Ectodermal cell (in vitro differentiated cells): ENCODE data around the gene RNF126.
A peak's percentile ranks its signal among the peaks of the same experiment; 100 is the strongest.
"Not testable (repeated sequence)": the region's sequence is repeated elsewhere in the genome, so short reads cannot be mapped to it uniquely, and the experiment has no call there.

Source experiments
- H3K27ac ChIP-seq: 2 replicates; pipeline ENCODE4 v1.7.0; 2013; ENCODE audit warnings: mild to moderate bottlenecking, low read depth, low read length; ENCODE audit not compliant: insufficient read depth, poor library complexity, severe bottlenecking
- H3K27me3 ChIP-seq: 2 replicates; pipeline ENCODE4 v1.7.0; 2013; ENCODE audit warnings: mild to moderate bottlenecking, low read length; ENCODE audit not compliant: insufficient read depth, control insufficient read depth, poor library complexity, severe bottlenecking
- H3K36me3 ChIP-seq: one replicate; pipeline ENCODE4 v1.7.0; 2013; ENCODE audit warnings: low read length; ENCODE audit not compliant: control insufficient read depth, insufficient read depth
- H3K4me1 ChIP-seq: one replicate; pipeline ENCODE4 v1.7.0; 2013; ENCODE audit warnings: low read length; ENCODE audit not compliant: control insufficient read depth, insufficient read depth
- H3K4me3 ChIP-seq: 2 replicates; pipeline ENCODE4 v1.7.0; 2013; ENCODE audit warnings: low read depth, low read length, control low read depth; ENCODE audit not compliant: insufficient read depth
- H3K9me3 ChIP-seq: 2 replicates; pipeline ENCODE4 v1.7.0; 2013; ENCODE audit warnings: mild to moderate bottlenecking, low read length, moderate library complexity; ENCODE audit not compliant: control insufficient read depth
- WGBS, 2 experiments: methylation state at CpG; one replicate each; pipeline ENCODE4 v1.1.7; 2013; ENCODE audit warnings: missing lambda C conversion rate in 2 of 2; 5-methylcytosine and 5-hydroxymethylcytosine counted together

RNF126 gene

DNA sequence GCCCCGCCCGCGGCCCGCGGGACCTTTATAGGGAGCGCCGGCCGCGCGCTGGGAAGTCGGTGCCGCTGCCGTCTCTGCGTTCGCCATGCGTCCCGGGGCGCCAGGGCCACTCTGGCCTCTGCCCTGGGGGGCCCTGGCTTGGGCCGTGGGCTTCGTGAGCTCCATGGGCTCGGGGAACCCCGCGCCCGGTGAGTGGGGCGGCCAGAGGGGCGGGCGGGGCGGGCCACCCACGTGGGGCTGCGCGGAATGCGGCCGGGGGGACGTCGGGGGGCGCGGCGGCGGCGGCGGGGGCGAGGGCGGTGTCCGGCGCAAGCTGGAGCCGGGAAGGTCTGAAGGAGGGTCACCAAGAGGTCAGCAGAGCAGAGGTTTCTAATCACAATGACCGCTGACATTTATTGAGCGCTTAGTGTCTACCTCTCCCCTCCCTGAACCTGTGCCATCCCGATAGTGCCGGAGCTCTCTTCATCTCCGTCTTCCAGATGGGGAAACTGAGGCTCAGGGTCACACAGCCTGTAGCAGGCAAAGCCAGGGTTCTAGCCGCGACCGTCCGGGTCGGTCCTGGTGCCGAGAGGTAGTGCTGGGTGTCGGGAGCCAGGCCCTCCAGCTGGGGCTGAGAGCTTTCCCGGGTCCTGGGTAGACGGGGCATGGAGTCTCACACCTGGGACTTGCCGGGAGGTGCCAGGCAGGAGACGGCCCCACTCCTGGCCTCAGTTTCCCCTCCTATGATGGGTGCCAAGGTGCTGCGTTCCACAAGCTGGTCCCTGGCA, 13.5 kb upstream of the RNF126 start, which contains the start of gene FSTL3:
Gene FSTL3 (plus strand): TSS at position 54 of the 767 bp plus-strand sequence. CDS start 32 bp downstream, at position 86.
- peaks cover 3% of the 10 kb centered on the region for H3K4me1 ChIP-seq
- no peak within 1 kb of the TSS for H3K27ac ChIP-seq
- no peaks in the 10 kb centered on the region for H3K9me3 ChIP-seq
- no peak within 1 kb of the TSS for H3K4me3 ChIP-seq
- H3K36me3 ChIP-seq = no peaks in the 10 kb centered on the region
- peaks cover 37% of the 10 kb centered on the region for H3K27me3 ChIP-seq
- 17 to 19% methylated on average over 63 of the region's 63 CpGs for WGBS, 2 experiments

DNA sequence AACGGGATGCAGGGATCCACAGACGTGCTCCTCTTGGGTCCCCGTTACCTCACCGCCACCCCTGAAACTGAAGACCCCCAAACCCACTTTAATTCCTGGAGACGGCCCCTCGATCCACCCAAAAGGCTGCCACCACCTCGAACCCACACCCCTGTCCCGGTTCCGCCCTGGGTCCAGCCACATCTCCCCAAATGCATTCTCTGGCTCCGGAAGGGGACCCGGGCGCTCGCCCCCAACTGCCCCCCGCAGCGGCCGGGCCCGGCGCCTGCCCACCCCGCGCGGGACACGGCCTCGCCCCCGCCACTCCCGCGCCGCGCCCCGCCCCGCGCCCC, 13.0 kb upstream of the RNF126 start:
- no peaks in the 10 kb centered on the region for H3K36me3 ChIP-seq
- H3K27me3 ChIP-seq = peaks cover 37% of the 10 kb centered on the region
- 33% methylated on average over 31 of the region's 31 CpGs for WGBS, 2 experiments
- H3K27ac ChIP-seq = no peak overlapping the region
- no peak overlapping the region for H3K4me3 ChIP-seq
- H3K4me1 ChIP-seq = peaks cover 3% of the 10 kb centered on the region
- H3K9me3 ChIP-seq = no peaks in the 10 kb centered on the region

DNA sequence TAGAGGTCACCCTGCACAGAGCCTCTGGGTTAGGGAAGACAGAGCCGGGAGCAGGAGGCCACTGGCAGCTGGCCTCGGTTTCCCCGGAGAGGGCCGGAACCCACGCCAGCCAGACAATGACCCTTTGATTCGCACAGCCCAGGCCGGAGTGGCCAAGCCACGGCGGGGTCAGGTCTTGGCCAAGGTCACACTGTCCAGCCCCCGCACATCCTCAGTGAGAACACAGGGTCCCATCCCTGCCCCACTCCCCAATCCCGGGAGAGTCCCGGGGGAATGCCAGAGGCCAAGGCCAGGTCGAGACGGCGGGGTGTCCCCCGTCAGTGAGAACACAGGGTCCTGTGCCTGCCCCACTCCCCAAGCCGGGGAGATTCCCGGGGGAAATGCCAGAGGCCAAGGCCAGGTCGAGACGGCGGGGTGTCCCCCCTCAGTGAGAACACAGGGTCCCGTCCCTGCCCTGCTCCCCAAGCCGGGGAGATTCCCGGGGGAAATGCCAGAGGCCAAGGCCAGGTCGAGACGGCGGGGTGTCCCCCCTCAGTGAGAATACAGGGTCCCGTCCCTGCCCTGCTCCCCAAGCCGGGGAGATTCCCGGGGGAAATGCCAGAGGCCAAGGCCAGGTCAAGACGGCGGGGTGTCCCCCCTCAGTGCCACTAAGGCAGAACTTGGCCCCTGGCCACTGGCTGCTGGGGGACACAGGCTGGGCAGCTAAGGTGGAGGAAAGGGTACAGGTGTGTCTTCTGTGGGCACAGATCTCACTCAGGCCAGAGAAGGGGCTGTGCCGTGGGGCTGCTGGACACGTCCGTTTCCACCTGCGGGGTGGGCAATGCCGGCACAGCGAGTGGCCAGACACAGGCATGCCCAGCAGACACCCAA, 11.5 kb upstream of the RNF126 start:
- Histone ChIP-seq H3K36me3 (no peaks in the 10 kb centered on the region), H3K4me3 (no peak overlapping the region), H3K27ac (no peak overlapping the region), H3K4me1 (peaks cover 2% of the 10 kb centered on the region), H3K9me3 (no peaks in the 10 kb centered on the region), H3K27me3 (peaks cover 37% of the 10 kb centered on the region)
- WGBS, 2 experiments = 89 to 90% methylated on average over 38 of the region's 38 CpGs

DNA sequence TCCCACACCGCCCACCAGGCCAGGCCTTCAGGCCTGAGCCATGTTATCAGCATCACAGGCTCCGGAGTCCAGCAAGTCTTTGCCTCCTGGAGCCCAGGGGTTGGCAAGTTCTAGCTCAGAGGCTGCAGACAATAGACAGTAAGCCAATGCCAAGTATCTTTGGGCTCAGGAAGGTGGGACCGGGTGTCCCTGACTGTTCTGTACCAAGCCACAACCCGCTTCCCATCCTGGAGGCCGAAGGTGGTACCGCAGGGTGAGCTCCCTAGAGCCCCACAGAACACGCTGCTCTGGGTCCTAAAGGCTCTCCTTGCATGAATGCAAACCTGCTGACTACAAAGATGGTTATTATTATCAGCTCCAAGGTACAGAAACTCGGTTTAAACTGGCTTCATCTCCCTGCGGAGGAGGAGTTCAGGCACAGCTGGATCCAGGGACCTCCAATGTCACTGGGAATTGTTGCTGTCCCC, 7.6 kb upstream of the RNF126 start:
- no peak overlapping the region for H3K4me3 ChIP-seq
- H3K27ac ChIP-seq = no peak overlapping the region
- WGBS, 2 experiments = 70 to 71% methylated on average over 9 of the region's 9 CpGs
- H3K9me3 ChIP-seq = no peaks in the 10 kb centered on the region
- no peaks in the 10 kb centered on the region for H3K36me3 ChIP-seq
- no peaks in the 10 kb centered on the region for H3K4me1 ChIP-seq
- peaks cover 15% of the 10 kb centered on the region for H3K27me3 ChIP-seq

DNA sequence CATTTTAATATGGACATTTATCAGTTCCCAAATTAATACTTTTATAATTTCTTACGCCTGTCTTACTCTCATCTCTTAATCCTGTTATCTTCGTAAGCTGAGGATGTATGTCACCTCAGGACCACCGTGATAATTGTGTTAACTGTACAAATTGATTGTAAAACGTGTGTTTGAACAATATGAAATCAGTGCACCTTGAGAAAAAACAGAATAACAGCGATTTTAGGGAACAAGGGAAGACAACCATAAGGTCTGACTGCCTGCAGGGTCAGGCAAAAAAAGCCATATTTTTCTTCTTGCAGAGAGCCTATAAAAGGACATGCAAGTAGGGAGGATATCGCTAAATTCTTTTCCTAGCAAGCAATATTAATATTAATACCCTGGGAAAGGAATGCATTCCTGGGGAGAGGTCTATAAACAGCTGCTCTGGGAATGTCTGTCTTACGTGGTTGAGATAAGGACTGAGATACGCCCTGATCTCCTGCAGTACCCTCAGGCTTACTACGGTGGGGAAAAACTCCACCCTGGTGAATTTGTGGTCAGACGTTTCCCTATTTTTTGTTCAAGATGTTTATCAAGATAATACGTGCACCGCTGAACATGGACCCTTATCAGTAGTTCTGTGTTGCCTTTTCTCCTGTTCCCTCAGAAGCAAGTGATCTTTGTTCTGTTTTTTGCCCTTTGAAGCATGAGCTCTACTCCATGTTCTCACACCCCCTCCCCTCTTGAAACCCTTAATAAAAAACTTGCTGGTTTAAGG, 5.8 kb upstream of the RNF126 start:
- H3K27me3 ChIP-seq, H3K36me3 ChIP-seq, H3K27ac ChIP-seq, H3K9me3 ChIP-seq, H3K4me3 ChIP-seq, H3K4me1 ChIP-seq: not testable (repeated sequence)
- 81 to 85% methylated on average over 11 to 12 of the region's 12 CpGs for WGBS, 2 experiments

DNA sequence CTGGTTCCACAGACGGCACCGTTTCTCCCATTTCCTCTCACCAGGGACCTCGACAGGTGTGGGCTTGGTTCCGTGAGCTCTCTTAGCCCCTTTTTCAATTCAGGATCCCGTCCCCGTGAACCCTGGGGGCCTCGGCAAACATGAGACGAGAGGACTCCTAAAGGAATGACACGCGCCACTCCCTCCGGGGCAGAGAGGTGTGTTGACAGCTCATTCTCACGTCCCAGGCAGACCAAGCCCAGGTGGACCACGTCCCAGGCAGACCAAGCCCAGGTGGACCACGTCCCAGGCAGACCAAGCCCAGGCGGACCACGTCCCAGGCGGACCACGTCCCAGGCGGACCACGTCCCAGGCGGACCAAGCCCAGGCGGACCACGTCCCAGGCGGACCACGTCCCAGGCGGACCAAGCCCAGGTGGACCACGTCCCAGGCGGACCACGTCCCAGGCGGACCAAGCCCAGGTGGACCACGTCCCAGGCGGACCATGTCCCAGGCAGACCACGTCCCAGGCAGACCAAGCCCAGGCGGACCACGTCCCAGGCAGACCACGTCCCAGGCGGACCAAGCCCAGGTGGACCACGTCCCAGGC, 4.1 kb upstream of the RNF126 start:
- H3K27me3 ChIP-seq, H3K9me3 ChIP-seq, H3K36me3 ChIP-seq, H3K4me1 ChIP-seq, H3K4me3 ChIP-seq, H3K27ac ChIP-seq: not testable (repeated sequence)
- WGBS, 2 experiments = 88 to 89% methylated on average over 38 of the region's 38 CpGs

DNA sequence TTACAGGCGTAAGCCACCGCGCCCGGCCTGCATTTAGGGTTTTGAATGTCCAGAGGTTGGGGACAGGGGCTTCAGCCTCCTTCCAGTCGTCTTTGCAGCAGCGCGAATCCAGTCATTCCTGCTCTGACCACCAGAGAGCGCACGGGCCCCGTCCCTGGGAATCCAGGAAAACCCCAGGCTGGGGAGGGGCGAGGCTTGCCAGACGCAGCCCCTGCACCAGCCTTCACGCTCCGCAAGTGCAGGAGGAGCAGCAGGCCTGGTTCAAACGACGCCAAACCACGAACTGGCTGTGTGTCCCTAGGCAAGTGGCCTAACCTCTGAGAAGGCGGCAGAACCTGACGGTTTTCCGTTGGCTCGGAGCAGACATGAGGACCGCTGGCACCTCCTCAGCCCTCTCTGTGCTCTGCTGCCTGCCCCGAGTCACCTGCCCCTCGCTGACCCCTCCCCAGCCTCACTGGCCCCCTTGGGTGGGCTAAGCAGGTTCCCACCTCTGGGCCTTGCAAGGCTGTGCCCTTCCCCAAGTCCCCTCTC, 2.0 kb upstream of the RNF126 start:
- 18% methylated on average over 24 of the region's 24 CpGs for WGBS, 2 experiments

DNA sequence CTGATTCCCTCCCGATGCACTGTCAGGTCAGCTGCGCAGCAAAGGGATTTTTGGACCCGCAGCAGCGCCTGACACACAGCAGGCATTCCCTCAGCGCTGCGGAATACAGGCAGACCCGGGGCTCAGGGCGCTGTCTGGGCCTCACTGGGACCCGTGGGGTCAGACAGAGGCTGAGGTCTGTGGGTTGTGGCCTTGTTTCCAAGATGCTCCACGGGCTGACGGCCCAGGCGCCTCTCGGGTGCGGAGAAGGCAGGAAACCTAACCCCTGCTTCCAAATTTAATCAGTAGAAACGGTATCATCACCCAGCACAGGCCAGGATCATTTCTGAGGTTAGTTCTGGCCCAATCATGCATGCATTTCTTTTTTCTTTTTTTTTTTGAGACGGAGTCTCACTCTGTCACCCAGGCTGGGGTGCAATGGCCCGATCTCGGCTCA, 686 bp upstream of the RNF126 start:
- Histone ChIP-seq H3K36me3 (no peaks in the 10 kb centered on the region), H3K4me1 (peaks cover 19% of the 10 kb centered on the region), H3K4me3 (peak overlapping the region; percentile 39), H3K9me3 (no peaks in the 10 kb centered on the region), H3K27me3 (no peaks in the 10 kb centered on the region), H3K27ac (no peak overlapping the region)
- WGBS, 2 experiments = 87 to 91% methylated on average over 18 of the region's 18 CpGs

More for the DNA sequence above, 2.0 kb upstream of the RNF126 start:
- Histone ChIP-seq H3K27me3 (no peaks in the 10 kb centered on the region), H3K36me3 (no peaks in the 10 kb centered on the region), H3K4me3 (no peak overlapping the region), H3K9me3 (no peaks in the 10 kb centered on the region), H3K4me1 (peaks cover 16% of the 10 kb centered on the region), H3K27ac (no peak overlapping the region)

DNA sequence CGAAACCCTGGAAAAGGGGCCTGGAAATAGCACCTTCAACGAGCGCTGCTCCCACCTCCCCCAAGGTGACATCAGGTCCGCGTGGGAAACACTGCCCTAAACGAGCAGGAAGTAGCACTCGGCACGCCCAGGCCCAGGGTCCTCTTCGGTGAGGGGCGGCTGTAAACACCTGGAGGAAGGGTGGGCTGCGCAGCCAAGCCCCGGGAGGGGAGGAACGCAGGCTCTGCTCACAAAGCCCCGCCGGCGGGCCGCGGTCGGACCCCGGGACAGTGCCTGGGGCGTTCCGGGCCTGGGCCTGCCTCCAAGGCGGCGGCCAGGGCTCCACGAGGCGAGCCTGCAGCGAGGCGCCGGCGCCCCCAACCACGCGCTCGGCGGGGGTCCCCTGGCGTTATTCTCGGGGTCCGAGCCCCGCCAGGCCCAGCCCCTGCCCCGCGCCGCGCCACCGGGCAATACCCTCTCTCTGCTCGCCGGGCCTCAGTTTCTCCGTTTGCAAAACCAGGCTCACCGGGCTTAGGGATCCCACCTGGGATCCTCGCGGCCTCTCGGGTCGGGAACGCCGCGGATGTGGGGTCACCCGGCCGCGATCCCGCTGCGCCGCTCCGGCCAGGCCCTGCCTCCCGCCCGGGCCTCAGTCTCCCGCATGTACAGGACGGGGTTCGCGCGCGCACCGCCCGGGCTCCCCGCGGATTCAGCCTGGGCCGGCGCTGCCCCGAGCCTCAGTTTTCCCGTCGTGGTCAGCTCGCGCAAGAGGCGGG, 630 bp downstream of the RNF126 start:
- 1% methylated on average over 81 of the region's 81 CpGs for WGBS, 2 experiments
- Histone ChIP-seq H3K27me3 (no peaks in the 10 kb centered on the region), H3K9me3 (no peaks in the 10 kb centered on the region), H3K4me3 (peak overlapping the region; percentile 81), H3K27ac (no peak overlapping the region), H3K4me1 (peaks cover 19% of the 10 kb centered on the region), H3K36me3 (no peaks in the 10 kb centered on the region)
